GM19452 (cell line): ENCODE results near the gene EIF4E2.
A peak's percentile ranks its signal among the peaks of the same experiment; 100 is the strongest.
"Not testable (repeated sequence)": the region's sequence is repeated elsewhere in the genome, so short reads cannot be mapped to it uniquely, and the experiment has no call there.

Experiments
- ATAC-seq: cut with Tn5 transposase; IDR thresholded peaks from one replicate; pipeline ENCODE4 v1.9.1; 2021; ENCODE audit not compliant: unreplicated experiment

EIF4E2 gene

DNA sequence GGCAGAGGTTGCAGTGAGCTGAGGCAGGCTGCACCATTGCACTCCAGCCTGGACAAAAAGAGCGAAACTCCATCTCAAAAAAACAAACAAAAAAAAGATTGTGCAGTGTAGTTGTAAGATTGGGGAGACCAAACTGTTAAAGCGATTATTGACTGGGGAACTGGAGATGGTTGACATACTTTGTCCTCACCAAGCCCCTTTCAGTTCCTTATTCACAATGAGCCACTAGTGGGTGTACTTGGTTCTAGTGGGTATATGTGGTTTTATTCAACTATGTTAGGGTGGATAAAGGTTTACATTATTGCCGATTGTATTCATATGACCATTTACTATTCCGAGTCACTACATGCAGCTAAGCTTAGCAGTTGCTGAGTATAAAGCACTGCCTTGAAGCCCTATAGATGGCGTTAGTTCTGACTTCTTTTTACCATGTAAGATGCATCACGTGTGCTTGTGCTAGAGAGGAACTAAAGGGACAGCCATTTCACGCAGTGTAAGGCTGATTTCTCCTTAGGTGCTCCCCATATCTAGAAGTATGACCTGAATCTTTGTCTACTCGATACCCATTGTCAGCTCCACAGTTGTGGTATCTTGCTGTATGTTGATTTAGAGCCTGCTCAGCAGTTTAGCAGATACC lies 12.1 kb downstream of the EIF4E2 start:
- ATAC-seq: no peak

DNA sequence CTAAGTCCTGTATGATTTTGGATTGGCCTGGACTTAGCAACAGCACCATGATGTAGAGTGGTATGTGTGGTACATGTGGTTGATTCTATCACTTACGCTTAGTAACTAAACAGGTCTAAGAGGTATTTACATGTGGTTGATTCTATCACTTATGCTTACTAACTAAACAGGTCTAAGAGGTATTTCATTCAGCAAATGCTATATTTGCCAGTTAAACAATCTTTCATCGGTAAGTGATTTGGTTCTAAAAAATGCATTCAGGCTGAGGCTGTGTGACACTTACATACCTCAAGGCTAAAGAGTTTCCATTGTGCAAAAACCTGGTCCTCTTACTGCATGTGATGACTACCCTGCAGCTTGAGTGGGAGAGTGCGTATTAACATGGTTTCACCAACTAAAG lies 13.1 kb downstream of the EIF4E2 start:
- no peak for ATAC-seq

DNA sequence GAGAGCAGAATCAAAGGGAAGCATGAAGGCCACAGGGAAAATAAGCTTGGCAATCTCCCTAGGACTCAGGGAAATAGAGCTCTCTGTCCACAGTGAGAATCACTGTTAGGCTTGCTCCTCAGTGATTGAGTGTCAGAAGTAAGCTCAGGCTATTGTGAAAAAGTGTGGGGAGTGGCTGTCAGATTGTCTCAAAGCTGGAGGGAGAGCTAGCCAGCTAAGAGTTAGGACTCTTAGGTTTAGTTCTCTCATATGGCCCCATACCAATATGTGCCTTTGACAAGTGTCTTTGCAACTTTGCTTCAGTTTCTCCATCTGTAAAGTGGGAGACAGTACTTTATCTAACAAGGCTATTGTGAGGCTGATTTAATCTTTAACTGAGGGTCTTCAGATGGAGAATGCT lies 17.2 kb downstream of the EIF4E2 start:
- no peak for ATAC-seq

DNA sequence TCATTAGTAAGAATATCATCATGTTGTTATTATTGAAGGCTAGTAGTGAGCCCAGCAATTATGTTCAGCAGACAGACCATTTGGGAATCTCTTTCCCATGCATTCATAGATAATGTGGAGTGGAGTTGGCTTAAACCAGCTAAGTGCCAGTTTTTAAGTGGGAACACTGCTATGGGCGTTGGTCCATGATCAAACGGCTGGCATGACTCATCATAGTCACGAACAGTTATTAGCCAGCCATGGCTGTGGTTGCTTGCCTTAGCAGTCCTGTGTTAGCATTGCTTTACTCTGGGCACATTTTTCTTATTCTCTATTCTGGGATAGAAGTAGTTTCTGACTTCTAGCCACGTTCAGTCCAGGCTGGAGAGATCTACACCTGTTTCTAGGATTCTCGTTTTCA lies 17.7 kb downstream of the EIF4E2 start:
- no peak for ATAC-seq

DNA sequence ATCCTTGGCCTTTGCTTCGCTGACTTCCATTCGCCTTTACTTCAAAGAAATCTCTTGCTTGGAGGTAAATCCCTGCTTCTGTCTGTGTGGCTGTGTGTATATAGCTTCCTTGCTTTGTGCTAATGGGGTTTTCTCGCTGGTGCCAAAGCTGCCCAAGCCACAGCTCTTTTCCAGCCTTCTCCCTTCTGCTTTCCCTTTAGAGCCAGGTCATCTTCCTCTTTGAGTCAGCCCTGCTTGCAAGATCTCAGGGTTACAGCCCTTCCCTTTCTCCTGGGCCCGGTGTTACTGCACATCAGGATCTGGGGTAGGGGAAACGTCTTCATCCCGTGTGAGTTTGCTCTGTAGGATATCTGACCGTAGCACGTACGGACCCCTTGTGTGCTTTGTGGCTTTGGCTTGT lies 19.1 kb downstream of the EIF4E2 start:
- no peak for ATAC-seq

DNA sequence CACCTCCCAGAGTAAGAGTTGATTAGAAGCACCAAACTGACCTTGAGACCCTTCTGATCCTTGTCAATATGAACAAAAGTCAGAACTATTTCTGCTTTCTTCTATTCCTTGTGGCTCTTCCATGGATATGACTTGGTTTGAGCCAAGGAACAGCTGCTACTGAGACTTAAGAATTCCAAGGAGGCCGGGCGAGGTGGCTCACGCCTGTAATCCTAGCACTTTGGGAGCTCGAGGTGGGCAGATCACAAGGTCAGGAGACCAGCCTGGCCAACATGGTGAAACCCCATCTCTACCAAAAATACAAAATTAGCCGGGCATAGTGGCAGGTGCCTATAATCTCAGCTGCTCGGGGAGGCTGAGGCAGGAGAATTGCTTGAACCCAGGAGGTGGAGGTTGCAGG lies 20.0 kb downstream of the EIF4E2 start:
- not testable (repeated sequence) for ATAC-seq

DNA sequence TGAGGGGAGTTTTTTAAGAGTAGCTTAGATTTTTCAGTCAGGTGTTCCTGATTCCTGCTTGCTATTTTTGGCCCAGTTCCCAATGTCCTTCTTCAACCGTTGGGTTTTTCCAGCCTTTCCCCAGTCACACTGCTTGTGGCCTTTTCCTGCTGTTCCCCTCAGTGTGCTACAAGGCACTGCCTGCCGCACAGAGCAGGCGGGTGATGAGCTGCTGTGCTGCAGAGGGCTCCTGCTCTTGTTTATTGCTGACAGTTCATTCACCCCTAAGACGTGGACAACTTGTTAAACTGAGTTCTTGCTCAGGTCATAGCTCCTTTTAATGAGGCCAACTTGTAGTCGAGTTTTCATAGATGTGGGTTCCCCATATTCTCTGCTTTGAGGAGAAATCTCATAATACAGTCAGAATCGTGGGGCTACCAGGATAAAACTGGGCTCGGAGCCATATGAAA lies 20.6 kb downstream of the EIF4E2 start:
- no peak for ATAC-seq

DNA sequence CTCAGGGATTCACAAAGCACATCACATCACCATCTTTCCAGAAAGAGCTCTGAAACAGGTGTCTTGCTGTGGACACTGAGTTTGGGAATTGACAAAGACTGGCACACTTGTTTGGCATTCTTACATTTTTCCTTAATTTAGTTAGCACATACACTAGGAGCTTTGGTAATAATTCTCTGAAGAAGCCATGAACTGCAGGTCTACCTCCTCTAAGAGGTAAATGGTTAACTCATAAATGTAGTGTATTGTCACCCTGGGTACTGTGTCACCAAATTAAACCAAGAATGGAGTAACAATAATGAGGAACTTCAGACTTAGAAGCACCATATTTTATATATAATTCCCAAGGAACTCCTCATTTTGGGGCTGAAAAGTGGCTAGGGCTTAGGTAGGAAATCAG lies 22.6 kb downstream of the EIF4E2 start:
- no peak for ATAC-seq

DNA sequence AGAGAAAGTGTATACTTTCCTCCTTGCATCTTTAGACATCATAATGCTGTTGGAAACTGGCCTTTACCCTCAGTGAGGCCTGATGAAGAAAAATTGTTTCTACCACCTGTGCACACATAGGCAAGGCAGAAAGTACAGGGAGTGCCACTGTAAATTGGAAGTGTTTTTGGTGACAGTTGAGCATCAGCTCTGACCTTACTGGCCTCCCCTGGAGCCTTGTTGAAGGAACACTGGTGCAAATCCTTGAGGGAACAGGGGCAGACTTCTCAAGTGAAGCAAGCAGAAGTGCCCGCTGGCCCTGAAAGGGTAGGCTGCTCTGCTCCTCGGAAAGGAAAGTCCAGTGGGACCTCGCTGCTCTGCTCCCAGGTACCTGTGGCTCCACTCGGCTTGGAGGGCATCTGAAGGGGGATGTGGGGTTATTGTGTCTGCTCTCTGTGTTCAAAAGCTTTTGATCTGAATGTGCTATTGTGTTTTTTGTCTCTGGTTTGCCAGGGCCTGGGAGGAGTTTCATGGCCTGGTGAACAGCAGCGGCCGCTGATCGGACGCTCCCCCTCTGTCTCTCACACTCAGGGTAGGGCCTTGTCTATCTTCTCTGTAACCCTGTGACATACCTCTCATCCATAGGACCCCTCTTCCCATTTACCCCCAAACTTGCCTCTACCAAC lies 23.4 kb downstream of the EIF4E2 start:
- ATAC-seq: no peak

DNA sequence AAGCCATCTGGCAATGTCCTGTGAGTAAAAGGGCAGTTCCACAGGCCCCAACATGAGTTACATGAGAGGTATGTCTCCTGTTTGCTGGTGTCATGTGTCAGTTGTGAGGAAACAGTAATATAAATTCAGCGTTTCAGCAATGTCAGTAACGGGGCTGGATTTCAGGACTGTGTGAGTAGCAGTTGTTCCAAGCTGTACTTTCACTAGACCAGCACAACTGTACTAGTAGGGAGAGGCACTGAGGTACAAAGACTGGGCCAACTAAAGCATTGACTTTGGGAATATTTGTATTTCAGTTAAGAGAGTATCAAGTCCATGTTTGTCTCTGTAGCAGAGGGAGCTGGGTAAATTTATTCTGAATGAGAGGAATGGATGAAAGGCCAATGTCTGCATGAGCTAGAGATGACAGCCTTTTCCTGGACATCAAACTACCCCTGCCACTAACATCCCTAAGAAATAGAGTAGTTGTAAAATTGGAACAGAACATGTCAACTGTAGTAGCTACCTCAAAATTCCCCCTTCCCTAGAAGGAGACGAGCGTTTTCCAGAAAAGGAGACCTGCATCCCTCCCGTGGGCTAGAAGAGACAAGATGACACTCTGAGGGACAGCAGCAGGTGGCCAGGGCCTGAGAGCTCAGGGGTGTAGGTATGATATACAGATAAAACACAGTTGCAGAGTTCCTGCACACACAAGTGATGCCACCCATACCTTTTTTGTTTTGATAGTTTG lies 24.4 kb downstream of the EIF4E2 start:
- ATAC-seq: no peak

DNA sequence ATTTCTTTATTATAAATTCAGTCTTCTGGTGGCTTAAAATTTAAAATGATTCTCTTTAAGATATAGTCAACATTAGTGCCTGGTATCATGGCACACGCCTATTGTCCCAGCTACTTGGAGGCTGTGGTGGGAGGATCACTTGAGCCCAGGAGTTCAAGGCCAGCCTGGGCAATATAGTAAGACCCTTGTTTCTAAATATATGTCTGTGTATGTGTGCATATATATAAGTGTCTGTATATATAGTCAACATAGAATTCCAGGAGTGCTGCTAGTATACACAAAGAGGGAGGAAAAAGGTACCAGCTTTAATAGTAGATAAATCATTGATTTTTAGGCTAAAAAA lies 24.9 kb downstream of the EIF4E2 start:
- ATAC-seq: no peak

DNA sequence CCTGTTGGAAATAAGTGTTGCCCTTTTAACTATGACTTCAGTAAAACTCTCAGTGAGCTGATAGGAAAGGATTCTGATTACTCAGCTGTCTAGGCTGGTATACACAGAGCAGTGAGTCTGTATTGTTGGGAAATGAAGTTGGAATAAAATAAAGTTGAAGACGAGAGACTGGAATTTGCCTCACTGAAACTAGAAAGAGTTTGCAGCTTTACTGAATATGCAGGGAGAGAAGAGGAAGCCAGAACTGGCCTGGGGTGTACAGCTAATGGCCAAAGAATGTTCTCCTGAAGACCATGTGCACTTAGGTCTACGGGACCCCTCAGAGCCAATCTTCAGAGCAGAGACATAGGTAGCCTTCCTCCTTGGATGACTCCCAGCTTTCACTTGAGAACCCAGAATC lies 26.5 kb downstream of the EIF4E2 start:
- no peak for ATAC-seq

DNA sequence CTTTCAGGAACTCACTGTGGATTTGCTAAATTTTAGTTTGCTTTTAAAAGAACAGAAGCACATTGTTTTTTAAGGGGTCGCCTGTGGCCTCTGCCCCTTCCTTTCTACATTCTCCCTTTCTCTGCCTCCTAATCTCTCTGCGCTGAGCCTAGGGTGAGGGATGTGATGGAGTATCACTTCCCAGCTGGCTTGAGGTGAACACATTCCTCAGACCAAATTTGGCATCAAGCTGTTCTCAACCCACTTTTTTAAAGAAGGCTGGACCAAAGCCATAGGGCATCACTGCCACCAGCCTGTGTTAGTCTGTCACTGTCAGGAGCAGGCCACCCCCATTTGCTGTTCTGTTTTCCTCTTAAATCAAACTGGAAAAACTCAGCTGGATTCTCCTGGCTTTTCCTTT lies 27.4 kb downstream of the EIF4E2 start:
- no peak for ATAC-seq

DNA sequence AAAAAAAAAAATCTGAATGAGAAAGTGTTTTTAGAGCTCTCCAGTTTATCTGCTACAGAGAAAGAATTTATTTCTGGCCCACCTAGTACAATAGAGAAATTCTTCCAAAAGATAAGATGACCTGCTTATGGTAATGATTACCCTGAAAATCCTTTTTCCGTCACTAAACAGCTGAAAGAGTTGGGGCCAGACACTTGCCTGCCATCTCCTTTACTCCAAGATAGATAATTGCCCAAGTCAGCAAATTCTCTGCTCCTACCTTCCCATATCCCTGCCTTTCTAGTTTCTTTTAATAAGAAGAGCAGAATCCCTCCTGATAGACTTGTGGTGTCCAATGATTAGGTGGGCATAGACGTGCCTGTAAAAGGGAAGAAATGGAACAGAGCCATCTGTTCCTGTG lies 28.1 kb downstream of the EIF4E2 start:
- ATAC-seq: no peak

DNA sequence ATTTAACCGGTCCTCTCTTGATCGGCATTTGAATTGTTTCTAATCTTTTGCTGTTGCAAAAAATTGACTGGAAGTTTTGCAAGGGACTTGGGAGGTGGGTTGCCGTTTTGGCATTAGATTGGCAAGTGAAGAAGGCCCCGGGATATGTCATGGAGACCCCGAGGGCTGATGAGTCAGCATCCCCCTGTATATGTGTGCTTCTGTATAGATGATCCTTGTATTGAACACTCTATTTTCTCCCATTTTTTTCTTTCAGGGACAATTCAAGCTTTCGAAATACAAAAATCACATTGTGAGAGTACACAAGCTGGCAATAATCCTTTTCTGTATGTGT lies 30.1 kb downstream of the EIF4E2 start:
- ATAC-seq: no peak

DNA sequence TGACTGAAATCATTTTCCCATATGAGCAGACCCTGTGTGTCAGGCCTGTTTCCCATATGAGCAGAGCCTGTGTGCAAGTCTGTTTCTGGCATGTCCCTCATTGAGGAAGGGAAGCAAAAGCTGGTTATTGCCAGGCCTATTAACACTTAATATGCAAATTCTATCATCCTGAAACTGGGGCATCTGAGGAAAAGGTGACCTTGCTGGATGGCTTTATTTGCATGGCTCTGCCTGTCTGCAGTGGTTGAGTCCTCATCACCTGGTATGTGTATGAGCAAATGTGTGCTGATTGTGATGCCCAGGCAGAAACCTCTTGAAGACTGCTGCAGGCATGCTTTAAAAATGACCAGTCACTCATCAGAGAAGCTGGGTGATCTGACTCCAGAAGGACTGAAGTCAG lies 31.2 kb downstream of the EIF4E2 start:
- ATAC-seq: peak; percentile 73

DNA sequence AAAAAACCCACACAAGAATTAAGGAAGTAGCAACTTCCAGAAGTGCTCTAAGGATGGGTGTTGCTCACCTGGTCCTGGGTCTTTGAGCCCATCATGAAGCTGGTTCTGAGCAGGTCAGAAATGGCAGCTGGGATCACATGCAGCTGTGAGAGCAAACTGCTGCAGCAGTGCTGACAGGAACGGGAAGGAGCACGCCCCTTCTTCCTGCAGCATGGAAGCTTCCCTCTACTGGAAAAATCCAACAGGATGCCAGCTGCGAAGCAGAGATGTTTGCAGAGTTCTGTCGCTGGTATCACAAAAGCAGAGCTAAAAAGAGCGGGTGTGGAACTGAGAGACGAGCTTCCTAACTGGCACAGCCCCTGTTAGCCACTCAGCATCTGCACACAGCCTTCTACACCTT lies 33.7 kb downstream of the EIF4E2 start:
- no peak for ATAC-seq

DNA sequence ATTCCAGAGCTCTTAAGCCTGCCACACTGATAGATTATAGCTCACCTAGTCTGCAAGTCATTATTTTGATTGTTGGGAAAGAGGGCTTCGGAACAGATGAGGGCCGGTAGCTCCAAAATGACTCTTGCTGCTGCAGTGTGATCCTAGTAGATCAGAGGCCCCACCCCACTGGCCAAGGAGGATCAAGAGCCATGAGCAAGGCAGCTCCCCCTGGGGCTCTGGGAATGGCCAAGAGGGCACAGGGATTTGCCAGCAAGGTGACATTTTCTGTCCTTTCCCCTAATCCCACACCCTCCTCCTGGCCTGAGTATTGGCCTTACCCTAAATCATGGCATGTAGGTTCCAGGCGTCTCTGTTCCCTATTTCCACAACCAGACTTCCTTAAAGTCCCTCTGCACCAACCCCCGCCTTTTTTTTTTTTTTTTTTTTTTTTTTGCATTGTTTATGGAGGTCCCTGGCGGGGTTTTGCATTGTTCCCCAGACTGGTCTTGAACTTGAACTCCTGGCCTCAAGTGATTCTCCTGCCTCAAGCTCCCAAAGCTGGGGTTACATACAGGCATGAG lies 36.5 kb downstream of the EIF4E2 start:
- no peak for ATAC-seq

DNA sequence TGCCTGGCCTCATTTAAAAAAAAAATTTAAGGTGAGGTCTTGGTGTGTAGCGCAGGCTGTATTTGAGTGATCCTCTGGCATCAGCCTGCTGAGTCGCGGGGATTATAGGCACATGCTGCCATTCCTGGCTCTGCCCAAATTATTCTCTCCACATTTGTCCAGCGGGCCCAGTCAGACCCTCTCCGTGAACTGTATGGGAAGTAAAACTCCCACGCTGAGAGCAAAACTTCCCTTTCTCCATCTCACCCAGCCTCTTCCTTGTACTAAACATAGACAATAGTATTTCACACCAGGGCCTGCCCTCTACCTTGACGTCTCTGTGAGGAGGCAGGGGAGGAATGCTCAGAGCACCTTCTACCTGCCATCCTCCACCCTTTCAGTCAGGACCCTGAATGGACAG lies 37.0 kb downstream of the EIF4E2 start:
- ATAC-seq: no peak

DNA sequence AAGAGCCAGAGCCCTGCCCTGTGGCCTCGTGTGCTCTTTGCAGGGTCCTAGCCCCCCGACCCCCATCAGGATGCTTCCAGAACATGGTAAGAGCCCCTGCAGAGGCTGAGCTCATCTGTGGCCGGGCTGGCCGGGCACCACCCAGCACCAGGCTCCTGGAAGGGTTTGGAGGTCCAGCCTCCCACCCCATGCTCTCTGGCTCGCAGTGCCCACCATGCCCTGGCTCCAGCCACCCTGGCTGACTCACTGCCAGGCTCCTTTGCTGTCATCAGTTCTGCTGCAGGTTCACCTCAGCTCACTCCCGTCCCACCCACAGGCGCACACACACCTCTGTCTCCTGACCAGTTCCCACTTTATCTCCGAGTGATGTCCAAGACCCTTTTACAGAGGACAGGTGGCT lies 37.5 kb downstream of the EIF4E2 start:
- ATAC-seq: no peak

DNA sequence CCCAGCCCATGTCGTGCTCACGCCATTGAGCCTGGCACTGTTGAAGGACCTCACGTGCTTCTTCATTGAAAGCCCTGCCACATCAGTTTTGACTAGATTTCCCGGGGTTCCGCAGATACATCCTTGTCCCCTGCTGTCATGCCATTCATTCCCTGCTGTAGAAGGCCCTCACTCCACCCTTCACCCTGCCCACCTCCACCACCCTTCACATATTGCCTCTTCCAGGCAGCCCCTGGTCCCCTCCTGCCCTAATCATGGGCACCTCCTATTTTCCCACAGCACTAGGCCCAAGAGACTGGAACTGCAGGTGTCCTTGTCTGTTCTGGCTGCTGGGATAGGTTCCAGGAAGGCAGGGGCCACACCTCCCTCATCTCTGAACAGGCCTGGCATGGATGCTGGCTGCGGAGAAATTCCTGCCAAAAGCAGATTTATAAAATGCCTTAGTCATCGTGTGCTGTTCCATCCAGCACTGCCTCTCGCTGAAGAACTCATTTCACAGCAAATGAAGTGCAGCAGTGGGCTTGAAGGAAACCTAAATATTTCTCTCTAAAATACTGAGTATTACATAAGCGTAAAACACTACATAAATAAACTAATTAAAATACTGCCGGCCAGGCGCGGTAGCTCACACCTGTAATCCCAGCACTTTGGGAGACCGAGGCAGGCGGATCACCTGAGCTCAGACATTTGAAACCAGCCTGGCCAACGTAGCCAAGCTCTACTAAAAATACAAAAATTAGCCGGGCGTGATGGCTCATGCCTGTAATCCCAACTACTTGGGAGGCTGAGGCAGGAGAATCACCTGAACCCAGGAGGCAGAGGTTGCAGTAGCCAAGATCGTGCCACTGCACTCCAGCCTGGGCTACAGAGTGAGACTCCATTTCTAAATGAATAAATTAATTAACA lies 38.4 kb downstream of the EIF4E2 start:
- no peak for ATAC-seq
